ENCODE results near the gene ARID4B.

- TF ChIP-seq CTCF (IDR thresholded peaks at IDR 0.05; ENCODE audit: low read length), result no peak
- TF ChIP-seq EZH2 (IDR thresholded peaks at IDR 0.05; ENCODE audit: borderline replicate concordance, low read length), result no peak
These were observed 14.1 kb upstream of the ARID4B start for GRCh38 chr1:235342039-235342438.
